OCI-LY7 (cell line): ENCODE data around the gene LYRM9. TPM values are rescaled to one million over a fixed set of nuclear protein-coding genes. Genes with fewer than 3 reads are reported as not detected.

Source experiments
- BruUV-seq: library from RNA; stranded (reverse); fragments of 400-500 nt; replicated peaks from 2 replicates; lab custom pipeline; 2021; lab: Mats Ljungman, UMichigan
- CTCF ChIA-PET: fragments of 300-600 bp; sonication (Branson Sonifier 250); formaldehyde crosslinking; loops from one replicate; lab custom pipeline; 2022; ENCODE audit warnings: antibody characterized with exemption; ENCODE audit not compliant: unreplicated experiment; lab: Charles Lee
- POLR2A ChIA-PET: fragments of 300-600 bp; sonication (Branson Sonifier 250); formaldehyde crosslinking; loops from one replicate; lab custom pipeline; 2022; ENCODE audit warnings: antibody characterized with exemption; lab: Charles Lee
- DNase-seq: peaks from one replicate; pipeline ENCODE4 v3.0.0-alpha.2; 2015; ENCODE audit warnings: low spot score
- H2AFZ ChIP-seq: fragments of 200-600 bp; sonication (generic), shearing (Covaris generic); 2 replicates; pipeline ENCODE4 v1.6.1; 2014; ENCODE audit warnings: mild to moderate bottlenecking, antibody characterized with exemption, low read length, moderate library complexity
- H3K27ac ChIP-seq: fragments of 200-600 bp; sonication (generic); 2 replicates; pipeline ENCODE4 v1.5.1; 2014; ENCODE audit warnings: mixed run types, low read depth, mild to moderate bottlenecking, moderate library complexity, low read length, inconsistent platforms; ENCODE audit not compliant: poor library complexity, severe bottlenecking
- H3K36me3 ChIP-seq: fragments of 200-600 bp; sonication (generic); 2 replicates; pipeline ENCODE4 v1.6.1; 2014; ENCODE audit warnings: mild to moderate bottlenecking, antibody characterized with exemption, low read length, moderate library complexity, mixed read lengths; ENCODE audit not compliant: insufficient read depth
- H3K4me1 ChIP-seq: fragments of 200-600 bp; sonication (generic); 2 replicates; pipeline ENCODE4 v1.5.1; 2014; ENCODE audit warnings: mild to moderate bottlenecking, low read length; ENCODE audit not compliant: insufficient read depth, poor library complexity, severe bottlenecking
- H3K4me2 ChIP-seq: fragments of 200-600 bp; sonication (generic); 2 replicates; pipeline ENCODE4 v1.6.1; 2014; ENCODE audit warnings: mild to moderate bottlenecking, low read length
- H3K4me3 ChIP-seq: fragments of 200-600 bp; sonication (generic); 2 replicates; pipeline ENCODE4 v1.5.1; 2014; ENCODE audit warnings: mild to moderate bottlenecking, low read depth, low read length; ENCODE audit not compliant: poor library complexity, severe bottlenecking
- H3K79me2 ChIP-seq: fragments of 200-600 bp; sonication (generic); 2 replicates; pipeline ENCODE4 v1.6.1; 2016; ENCODE audit warnings: low read depth, mild to moderate bottlenecking, low read length, moderate library complexity, mixed read lengths; ENCODE audit not compliant: insufficient read depth
- H3K9me2 ChIP-seq: fragments of 200-600 bp; sonication (generic); 2 replicates; pipeline ENCODE4 v1.6.1; 2016; ENCODE audit warnings: mild to moderate bottlenecking, low read length, mixed read lengths; ENCODE audit not compliant: insufficient read depth
- H3K9me3 ChIP-seq: fragments of 200-600 bp; sonication (generic); 2 replicates; pipeline ENCODE4 v1.6.1; 2014; ENCODE audit warnings: mild to moderate bottlenecking, mixed run types, low read length, mixed read lengths
- H4K20me1 ChIP-seq: fragments of 200-600 bp; sonication (generic); 2 replicates; pipeline ENCODE4 v1.6.1; 2014; ENCODE audit warnings: mild to moderate bottlenecking, antibody characterized with exemption, low read length, moderate library complexity, mixed read lengths; ENCODE audit not compliant: insufficient read depth
- CTCF ChIP-seq: fragments of 200-600 bp; sonication (generic); conservative IDR thresholded peaks from 2 replicates; pipeline ENCODE4 v1.5.1; 2014; ENCODE audit warnings: mild to moderate bottlenecking, antibody characterized with exemption, low read length, moderate library complexity, mixed read lengths
- EZH2phosphoT487 ChIP-seq: fragments of 200-600 bp; sonication (generic); IDR thresholded peaks from 2 replicates; pipeline ENCODE4 v1.6.1; 2018; ENCODE audit warnings: low read depth, borderline replicate concordance, mild to moderate bottlenecking, mixed run types, antibody characterized with exemption, low read length, moderate library complexity, mixed read lengths
- intact Hi-C: fragments of 100-400 bp; cut with micrococcal nuclease; formaldehyde crosslinking; loops from one replicate; pipeline ENCODE4 v1.10.0; 2022; ENCODE audit not compliant: unreplicated experiment
- total RNA-seq, 2 experiments: library from RNA; depleted of rRNA in 1 of 2; stranded (reverse); fragments of >200 nt in 1 of 2; shearing (Covaris generic) in 1 of 2; gene quantifications; 2 replicates each; pipeline ENCODE4 v1.2.3, GENCODE V29; 2014 to 2022

LYRM9 gene
- total RNA-seq, 2 experiments from 2014 or later, result 0.35 to 1.4 TPM

- no peaks in the 10 kb centered on the region for H3K9me2 ChIP-seq
- DNase-seq, result no peak
- no peaks in the 10 kb centered on the region for H3K9me3 ChIP-seq
- intact Hi-C loops, result no loop called here
- no peak for TF ChIP-seq EZH2phosphoT487
- no peak for TF ChIP-seq CTCF
- ChIA-PET POLR2A (no interaction called here), CTCF (no interaction called here)
- H3K4me2 ChIP-seq, result no peak overlapping the region
- no peaks in the 10 kb centered on the region for H3K79me2 ChIP-seq
- H2AFZ ChIP-seq, result no peak overlapping the region
- H3K4me1 ChIP-seq, result no peaks in the 10 kb centered on the region
- no peaks in the 10 kb centered on the region for H3K36me3 ChIP-seq
- H4K20me1 ChIP-seq, result no peaks in the 10 kb centered on the region
- no TSS peak for BruUV-seq
- no peak overlapping the region for H3K4me3 ChIP-seq
- no peak overlapping the region for H3K27ac ChIP-seq
Measured at GRCh38 chr17:27921077-27921476, 27.9 kb upstream of the LYRM9 start.

GRCh38 chr17:27920569-27920968 lies 27.4 kb upstream of the LYRM9 start:
- H3K4me3 ChIP-seq, result no peak overlapping the region
- POLR2A ChIA-PET, result no interaction called here
- H3K4me1 ChIP-seq, result no peaks in the 10 kb centered on the region
- intact Hi-C loops, result no loop called here
- no peaks in the 10 kb centered on the region for H4K20me1 ChIP-seq
- H2AFZ ChIP-seq, result no peak overlapping the region
- H3K36me3 ChIP-seq, result no peaks in the 10 kb centered on the region
- no peak overlapping the region for H3K27ac ChIP-seq
- no TSS peak for BruUV-seq
- no peak overlapping the region for H3K4me2 ChIP-seq
- CTCF ChIA-PET, result no interaction called here
- H3K9me3 ChIP-seq, result no peaks in the 10 kb centered on the region
- no peak for TF ChIP-seq CTCF
- TF ChIP-seq EZH2phosphoT487, result no peak
- H3K9me2 ChIP-seq, result no peaks in the 10 kb centered on the region
- no peak for DNase-seq
- no peaks in the 10 kb centered on the region for H3K79me2 ChIP-seq

GRCh38 chr17:27919079-27919478 lies 25.9 kb upstream of the LYRM9 start:
- POLR2A ChIA-PET, result no interaction called here
- H3K4me2 ChIP-seq, result no peak overlapping the region
- no peaks in the 10 kb centered on the region for H3K9me3 ChIP-seq
- DNase-seq, result no peak
- no peaks in the 10 kb centered on the region for H3K36me3 ChIP-seq
- intact Hi-C loops, result no loop called here
- CTCF ChIA-PET, result no interaction called here
- H3K27ac ChIP-seq, result no peak overlapping the region
- no peak overlapping the region for H3K4me3 ChIP-seq
- H3K4me1 ChIP-seq, result no peaks in the 10 kb centered on the region
- H4K20me1 ChIP-seq, result no peaks in the 10 kb centered on the region
- no peaks in the 10 kb centered on the region for H3K9me2 ChIP-seq
- no peak for TF ChIP-seq CTCF
- TF ChIP-seq EZH2phosphoT487, result no peak
- no peak overlapping the region for H2AFZ ChIP-seq
- H3K79me2 ChIP-seq, result no peaks in the 10 kb centered on the region
- BruUV-seq, result no TSS peak
